ENCODE results near the gene BACE2. TPM values are rescaled to one million over a fixed set of nuclear protein-coding genes. Genes with fewer than 3 reads are reported as not detected.
"Not testable (repeated sequence)": the region's sequence is repeated elsewhere in the genome, so short reads cannot be mapped to it uniquely, and the experiment has no call there.

Gene BACE2
- total RNA-seq, 1 experiment from 2014 or later, result 33.8 TPM

DNA sequence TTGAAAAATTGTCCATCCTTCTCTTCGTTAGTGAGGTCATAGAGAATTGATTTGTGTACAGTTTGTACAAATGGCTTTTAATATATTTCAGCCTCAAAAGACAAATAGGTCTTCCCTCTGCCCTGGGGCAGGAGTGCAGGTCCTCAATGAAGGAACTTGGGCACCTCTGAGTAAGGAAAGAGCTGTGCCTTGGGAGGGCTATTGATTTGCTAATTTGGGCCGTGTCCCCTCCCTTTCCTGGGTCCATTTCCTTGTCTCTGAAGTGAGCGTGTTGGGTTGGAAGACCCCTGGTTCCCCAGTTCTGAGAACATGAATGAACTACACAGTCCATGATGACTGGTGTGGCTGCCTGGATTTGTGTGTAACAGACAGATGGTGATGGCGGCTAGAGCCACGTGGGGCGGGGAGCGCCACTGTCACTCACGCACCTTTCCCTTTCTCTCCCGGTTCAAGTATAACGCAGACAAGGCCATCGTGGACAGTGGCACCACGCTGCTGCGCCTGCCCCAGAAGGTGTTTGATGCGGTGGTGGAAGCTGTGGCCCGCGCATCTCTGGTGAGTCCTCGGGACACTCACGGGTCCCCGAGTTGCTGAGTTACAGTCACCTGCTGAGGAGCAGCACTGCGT, 77.7 kb downstream of the BACE2 start:
- in situ Hi-C loops (cut with HindIII; ENCODE audit: low pct_unique_long_range_greater_than_20kb, low sequenced_read_pairs), result no loop called here
- no peak for DNase-seq (ENCODE audit: low read depth)

DNA sequence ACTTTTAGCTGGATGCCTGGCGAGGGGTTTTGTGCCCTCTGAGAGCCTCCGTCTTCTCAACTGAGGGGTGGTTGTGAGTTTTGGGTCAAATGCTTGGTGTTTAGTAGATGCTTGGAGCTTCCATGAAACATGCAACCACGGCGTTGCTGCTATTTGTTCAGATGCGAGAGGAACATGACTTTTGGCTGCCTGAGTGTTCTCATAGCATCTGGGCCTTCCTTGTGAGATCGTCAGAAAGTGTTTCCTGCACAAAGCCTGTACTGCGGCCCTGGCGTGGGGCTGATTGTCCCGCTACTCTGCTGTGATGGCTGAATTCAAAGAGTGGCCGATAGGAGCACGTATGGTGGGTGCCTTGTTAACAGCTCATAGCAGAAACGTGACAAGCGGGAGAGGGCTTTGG, 78.8 kb downstream of the BACE2 start:
- in situ Hi-C loops (cut with HindIII; ENCODE audit: low pct_unique_long_range_greater_than_20kb, low sequenced_read_pairs), result no loop called here

DNA sequence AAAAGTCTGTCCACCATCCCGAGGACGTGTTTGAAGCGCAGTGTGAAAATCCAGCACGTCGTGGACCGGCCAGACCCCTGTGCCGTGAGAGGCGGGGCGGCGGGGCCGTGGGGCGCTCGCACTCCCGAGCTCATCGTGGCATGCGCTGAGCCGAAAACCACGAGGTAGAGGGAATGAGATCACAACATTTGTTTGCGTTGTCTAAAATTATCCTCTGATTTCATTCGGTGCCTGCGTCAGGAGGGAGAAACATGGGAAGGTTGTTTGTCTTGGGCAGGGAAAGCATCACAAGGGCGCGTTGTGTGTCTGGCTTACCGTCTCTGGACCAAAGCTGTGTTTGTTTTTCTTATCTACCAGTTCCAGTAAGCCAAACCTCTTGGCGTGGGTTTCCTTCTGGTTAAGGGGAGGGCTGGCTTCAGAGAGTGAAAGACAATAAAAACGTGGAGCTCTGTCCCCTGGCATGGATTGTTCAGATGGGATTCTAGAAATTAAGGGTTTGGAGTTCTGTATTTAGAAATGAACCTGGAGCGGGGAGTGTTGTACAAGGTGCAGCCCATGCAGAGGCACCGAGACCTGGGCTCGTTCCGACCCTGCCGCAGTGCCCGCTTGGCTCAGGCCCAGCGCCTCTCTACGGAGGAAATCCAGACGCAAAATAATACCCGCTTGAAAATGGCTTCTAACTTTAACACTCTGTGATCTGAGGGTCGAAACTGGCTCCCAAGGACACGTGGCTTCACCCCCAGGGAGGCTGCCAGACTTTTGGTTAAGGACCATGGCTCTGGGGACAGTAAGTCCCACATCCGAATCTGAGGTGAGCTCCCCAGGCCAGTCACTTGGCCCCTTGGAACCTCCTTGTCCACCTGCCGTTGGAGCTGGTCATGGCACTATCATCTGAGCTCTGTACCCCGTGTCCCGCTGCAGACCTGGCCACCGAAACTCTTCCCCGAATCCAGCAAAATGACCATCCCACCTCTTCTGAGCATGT, 79.9 kb downstream of the BACE2 start:
- in situ Hi-C loops (cut with HindIII; ENCODE audit: low pct_unique_long_range_greater_than_20kb, low sequenced_read_pairs), result no loop called here
- peak; percentile 43 for DNase-seq (ENCODE audit: low read depth)

More for the DNA sequence above, 78.8 kb downstream of the BACE2 start:
- no peak for DNase-seq (ENCODE audit: low read depth)

DNA sequence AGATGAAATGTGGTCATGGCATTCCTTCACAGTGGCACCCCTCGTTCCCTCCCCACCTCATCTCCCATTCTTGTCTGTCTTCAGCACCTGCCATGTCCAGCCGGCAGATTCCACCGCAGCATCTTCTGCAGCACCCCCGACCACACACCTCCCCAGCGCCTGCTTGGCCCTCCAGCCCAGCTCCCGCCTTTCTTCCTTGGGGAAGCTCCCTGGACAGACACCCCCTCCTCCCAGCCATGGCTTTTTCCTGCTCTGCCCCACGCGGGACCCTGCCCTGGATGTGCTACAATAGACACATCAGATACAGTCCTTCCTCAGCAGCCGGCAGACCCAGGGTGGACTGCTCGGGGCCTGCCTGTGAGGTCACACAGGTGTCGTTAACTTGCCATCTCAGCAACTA, 81.5 kb downstream of the BACE2 start:
- in situ Hi-C loops (cut with HindIII; ENCODE audit: low pct_unique_long_range_greater_than_20kb, low sequenced_read_pairs), result no loop called here

DNA sequence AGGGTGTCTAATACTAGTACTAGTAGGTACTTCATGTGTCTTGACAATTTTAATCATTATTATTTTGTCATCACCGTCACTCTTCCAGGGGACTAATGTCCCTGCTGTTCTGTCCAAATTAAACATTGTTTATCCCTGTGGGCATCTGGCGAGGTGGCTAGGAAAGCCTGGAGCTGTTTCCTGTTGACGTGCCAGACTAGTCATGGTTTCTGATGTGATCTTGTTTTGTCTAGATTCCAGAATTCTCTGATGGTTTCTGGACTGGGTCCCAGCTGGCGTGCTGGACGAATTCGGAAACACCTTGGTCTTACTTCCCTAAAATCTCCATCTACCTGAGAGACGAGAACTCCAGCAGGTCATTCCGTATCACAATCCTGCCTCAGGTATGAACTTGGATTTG, 82.6 kb downstream of the BACE2 start:
- no peak for DNase-seq (ENCODE audit: low read depth)
- in situ Hi-C loops (cut with HindIII; ENCODE audit: low pct_unique_long_range_greater_than_20kb, low sequenced_read_pairs), result no loop called here

More for the DNA sequence above, 81.5 kb downstream of the BACE2 start:
- no peak for DNase-seq (ENCODE audit: low read depth)

DNA sequence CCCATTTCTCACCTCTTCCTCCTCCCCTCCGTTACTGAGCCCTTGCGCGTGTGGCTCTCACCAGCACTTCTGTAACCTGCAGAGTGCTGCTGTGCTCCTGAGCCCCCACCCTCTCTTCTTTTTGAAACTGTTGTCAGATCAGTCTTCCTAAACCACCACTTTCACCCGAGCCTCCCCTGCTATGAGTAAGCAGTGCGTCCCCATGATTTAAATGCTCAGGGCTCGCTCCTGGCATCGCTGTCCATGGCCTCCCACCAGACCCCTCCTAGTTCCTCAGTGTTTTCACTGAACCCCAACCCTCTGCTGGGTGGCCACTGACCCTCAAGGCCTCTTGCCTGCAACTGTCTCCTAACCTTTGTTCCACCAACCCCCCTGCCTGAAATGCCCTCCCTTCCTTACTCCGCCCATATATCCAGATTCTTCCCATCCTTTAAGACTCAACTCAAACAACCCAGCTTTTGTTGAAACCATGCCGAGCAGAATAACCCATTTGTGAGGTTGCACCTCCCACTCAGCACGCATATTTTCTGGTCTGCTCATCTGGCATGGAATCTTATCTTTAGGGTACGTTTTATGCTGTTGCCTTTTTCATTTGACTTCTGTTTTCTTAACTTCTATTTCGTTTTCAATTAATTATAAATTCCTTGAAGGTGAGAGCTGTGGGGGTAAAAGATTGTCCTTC, 84.1 kb downstream of the BACE2 start:
- in situ Hi-C loops (cut with HindIII; ENCODE audit: low pct_unique_long_range_greater_than_20kb, low sequenced_read_pairs), result no loop called here
- no peak for DNase-seq (ENCODE audit: low read depth)

DNA sequence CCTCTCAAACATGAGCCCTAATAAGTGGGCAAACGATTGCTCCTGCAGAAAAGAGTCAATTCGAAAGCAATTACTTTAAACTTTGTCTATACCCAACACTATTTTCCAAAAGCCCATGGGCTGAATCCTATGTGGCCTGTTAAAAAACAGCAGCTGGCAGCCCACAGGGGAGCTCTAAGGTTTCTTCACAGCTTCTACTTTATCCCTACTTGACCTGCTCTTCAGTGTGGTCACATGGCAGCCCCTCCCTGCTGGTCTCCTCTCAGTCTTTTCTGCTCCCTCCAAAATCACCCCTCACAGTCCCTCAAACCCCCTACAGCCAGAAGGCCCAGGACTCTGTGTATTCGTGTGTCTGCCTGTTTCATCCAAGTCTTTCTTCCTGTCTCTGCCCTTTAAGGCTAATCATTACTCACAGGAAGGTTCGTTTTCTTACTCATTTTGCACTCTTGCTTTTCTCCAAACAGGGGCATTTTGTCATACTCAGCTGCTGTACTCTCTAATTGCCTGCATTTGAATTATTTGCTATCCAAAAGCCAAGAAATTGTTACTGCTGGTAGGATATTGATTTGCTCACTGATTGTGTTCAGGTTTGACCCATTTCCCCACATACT, 86.2 kb downstream of the BACE2 start:
- in situ Hi-C loops (cut with HindIII; ENCODE audit: low pct_unique_long_range_greater_than_20kb, low sequenced_read_pairs), result no loop called here

DNA sequence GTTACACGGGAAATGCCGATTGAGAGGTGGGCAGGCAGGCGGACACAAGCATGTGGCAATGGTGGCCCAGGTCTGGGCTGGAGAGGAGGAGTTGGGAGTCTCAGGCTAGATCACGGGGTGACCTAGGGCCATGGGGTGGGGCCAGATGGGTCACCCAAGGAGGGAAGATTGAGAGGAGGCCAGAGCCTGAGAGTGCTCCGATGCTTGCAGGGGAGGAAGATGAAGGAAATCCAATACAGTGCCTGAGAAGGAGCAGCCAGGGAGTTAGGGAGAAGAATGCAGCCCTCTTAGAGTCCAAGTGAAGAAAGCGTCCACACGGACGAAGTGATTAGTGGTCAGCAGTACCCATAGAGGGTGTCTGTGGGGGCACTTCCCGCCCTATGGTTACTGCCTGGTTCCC, 87.2 kb downstream of the BACE2 start:
- DNase-seq (ENCODE audit: low read depth), result no peak
- in situ Hi-C loops (cut with HindIII; ENCODE audit: low pct_unique_long_range_greater_than_20kb, low sequenced_read_pairs), result no loop called here

More for the DNA sequence above, 86.2 kb downstream of the BACE2 start:
- DNase-seq (ENCODE audit: low read depth), result no peak

DNA sequence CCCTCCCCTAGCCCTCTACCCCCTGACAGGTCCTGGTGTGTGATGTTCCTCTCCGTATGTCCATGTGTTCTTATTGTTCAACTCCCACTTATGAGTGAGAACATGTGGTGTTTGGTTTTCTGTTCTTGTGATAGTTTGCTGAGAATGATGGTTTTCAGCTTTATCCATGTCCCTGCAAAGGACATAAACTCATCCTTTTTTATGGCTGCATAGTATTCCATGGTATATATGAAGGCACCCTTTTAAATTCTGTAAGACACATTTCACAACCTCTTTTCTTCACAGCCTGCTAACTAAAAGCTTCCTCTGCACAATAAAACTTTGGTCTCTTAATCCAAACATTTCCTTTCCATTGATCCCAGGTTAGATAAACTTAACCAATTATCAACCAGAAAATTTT, 88.3 kb downstream of the BACE2 start:
- DNase-seq (ENCODE audit: low read depth); in situ Hi-C loops (cut with HindIII; ENCODE audit: low pct_unique_long_range_greater_than_20kb, low sequenced_read_pairs): not testable (repeated sequence)

DNA sequence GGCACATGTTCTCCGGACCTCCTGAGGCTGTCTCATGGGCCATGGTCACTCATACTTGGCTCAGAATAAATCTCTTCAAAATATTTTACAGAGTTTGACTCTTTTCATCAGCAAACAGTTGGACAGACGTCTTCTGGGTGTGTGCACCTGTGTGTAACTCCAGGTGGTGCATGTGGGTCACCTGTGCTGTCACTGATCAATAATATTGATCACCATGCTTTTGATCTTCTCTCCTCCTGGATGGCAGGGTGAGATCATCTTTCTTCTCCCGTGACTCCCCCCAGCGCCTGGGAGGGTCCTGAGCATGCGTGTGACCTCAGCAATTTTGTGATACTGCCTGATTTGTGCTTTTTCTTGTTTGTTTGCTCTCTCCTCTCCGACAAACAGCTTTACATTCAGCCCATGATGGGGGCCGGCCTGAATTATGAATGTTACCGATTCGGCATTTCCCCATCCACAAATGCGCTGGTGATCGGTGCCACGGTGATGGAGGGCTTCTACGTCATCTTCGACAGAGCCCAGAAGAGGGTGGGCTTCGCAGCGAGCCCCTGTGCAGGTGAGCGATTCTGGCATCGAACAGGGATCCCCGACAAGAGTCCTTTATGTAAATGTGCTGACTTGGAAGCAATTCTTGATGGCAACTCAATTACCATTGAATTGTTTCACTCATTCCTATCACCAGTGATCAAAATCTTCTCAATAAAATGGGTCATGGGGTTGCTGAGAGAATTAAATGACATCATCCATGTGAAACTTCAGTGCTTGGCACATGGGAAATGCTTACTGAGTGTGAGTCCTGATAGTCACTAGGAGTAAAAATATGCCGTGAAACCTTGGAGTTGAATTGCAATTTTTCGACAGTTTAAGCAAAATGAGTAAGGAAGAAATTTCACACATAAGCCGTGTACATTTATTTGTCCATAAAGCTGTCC, 89.1 kb downstream of the BACE2 start:
- no peak for DNase-seq (ENCODE audit: low read depth)
- in situ Hi-C loops (cut with HindIII; ENCODE audit: low pct_unique_long_range_greater_than_20kb, low sequenced_read_pairs), result no loop called here

DNA sequence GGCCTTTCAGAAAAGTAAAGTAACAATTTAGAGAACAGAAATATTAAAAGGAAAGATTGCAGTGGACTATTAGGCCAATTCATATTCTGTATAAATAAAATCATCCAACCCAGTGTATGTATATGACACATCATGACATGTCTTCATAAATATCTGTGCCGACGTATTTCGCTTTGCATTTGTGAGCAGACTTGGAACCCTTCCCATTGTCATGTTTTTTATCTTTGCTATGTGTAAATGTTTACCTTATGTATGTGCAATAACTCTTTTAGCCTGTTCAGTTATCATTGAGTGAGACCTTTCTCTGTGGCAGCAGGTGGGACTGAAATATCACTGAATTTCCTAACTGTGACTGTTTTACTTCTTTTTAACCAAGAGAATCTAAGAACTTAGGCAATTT, 90.7 kb downstream of the BACE2 start:
- in situ Hi-C loops (cut with HindIII; ENCODE audit: low pct_unique_long_range_greater_than_20kb, low sequenced_read_pairs), result no loop called here
- no peak for DNase-seq (ENCODE audit: low read depth)

DNA sequence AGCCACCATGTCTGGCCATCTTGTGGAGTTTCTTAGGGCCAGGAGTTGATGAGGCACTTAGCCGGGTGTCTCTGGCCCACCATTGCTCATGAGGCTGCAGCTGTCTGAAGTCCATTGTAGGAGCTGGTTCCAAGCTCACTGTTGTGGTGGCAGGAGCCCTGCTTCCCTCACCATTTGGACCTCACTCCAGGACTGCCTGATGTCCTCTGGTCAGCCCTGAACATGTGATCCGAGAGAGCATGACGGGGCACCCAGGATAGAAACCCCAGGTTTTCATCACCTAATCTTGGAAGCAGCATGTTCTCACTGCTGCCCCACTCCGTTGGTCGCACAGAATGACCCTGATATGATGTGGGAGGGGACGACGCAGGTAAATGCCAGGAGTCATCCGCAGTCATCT, 92.5 kb downstream of the BACE2 start:
- no peak for DNase-seq (ENCODE audit: low read depth)
- in situ Hi-C loops (cut with HindIII; ENCODE audit: low pct_unique_long_range_greater_than_20kb, low sequenced_read_pairs), result no loop called here

DNA sequence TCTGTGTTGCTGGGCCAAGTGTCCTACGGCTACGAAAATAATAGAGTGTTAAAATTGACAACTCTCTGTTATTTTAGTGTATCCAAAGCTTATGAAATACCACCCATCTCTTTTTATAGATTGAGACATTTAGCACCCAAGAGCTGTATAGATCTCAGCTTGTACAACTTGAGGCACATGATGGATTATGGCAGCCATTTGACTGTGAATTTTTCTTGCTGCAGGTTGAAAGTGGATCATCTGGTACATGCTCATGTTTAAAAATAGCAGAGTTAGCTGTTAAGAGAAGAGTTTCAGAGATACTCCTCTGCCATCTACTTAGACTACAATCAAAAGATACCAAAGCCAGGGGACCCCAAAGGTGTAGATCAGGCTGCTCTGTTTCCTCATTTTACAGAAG, 99.4 kb downstream of the BACE2 start:
- in situ Hi-C loops (cut with HindIII; ENCODE audit: low pct_unique_long_range_greater_than_20kb, low sequenced_read_pairs), result no loop called here

DNA sequence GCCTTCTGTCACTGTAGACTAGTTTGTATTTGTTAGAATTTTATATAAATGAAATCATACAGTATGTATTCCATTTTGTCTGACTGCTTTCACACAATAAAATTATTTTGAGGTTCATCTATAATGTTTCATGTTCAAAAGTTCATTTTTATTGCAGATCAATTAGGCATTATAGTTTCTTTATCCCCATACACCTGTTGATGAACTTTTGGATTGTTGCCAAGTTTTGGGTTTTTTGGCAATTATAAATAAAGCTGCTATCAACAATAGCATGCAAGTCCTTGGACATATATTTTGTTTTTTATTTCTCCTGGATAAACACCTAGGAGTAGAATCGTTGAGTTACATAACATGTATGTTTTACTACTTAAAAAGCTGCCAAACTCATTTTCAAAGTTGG, 101.6 kb downstream of the BACE2 start:
- in situ Hi-C loops (cut with HindIII; ENCODE audit: low pct_unique_long_range_greater_than_20kb, low sequenced_read_pairs), result no loop called here
- no peak for DNase-seq (ENCODE audit: low read depth)

More for the DNA sequence above, 99.4 kb downstream of the BACE2 start:
- DNase-seq (ENCODE audit: low read depth), result no peak

DNA sequence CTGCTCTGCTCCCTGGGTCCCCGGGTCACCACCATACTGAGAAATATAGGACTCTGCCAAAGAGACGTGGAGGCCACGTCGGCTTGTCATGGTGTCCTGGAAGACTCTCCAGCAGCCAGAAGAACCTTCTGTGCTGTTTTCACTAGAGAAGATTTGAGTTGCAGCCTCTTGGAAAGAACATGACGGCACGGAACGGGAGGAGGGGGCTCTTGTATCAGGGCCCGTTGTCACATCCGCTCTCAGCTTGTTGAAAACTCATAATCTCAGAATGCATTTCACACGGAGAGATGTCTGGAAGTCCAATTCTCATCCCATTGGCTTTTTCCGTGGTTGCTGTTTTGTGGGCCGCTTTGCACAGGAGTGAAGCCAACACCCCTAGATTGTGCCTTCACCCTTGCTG, 109.2 kb downstream of the BACE2 start:
- no peak for DNase-seq (ENCODE audit: low read depth)
- in situ Hi-C loops (cut with HindIII; ENCODE audit: low pct_unique_long_range_greater_than_20kb, low sequenced_read_pairs), result no loop called here

DNA sequence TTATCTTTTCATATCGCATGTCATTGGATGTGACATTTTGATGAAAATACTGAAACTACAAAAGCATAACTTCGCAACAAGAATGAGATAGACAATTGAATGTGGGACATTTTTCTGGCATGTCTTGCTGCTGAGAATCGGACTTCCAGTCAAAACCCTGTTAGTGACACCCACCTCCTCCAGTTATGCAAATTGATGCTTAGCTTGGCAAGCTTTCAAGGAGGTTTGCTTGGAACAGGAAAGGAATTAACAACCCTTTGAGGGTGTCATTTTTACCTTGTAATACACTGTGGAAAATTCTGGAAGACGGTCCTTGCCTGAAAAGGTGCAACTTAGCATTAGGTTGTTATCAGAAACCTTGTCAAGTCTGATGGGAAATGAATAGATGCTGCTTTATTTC, 109.9 kb downstream of the BACE2 start:
- in situ Hi-C loops (cut with HindIII; ENCODE audit: low pct_unique_long_range_greater_than_20kb, low sequenced_read_pairs), result no loop called here
- no peak for DNase-seq (ENCODE audit: low read depth)

DNA sequence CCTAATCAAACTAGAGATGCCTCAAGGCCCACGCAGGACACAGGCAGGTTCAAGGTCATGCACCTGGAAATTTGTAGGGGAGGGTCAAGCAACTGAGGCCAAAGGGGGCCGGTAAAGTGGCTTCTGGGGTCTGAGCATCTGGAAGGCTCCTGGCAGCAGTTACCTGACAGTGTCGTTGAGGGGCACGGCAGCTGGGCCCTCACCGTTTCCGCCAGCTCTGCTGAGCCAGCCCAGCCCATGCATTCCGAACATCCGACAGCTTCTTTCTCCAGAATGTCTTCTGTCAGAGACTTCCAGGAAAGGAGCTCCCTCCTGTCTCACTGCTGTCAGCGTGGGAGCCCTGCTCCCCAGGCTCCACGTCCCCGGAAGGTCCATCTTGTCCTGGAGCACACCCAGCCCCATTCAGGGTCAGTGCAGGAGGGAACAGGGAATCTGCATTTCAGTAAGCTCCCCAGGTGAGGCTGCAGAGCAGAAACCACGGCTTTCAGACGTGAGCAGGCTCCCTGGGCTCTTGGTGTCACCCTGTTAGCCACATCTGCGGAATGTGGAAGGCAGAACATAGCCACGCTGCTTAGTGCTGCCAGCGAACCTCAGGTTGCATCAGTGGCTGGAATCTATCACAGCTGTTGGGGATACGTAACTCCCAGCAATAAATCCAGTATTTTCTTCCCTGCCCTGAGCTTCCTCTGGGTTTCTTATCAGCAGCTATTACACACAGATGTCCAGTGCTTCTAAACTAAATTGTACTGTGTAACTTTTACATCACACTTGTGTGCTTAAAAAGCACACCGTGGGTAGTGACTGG, 112.4 kb downstream of the BACE2 start:
- in situ Hi-C loops (cut with HindIII; ENCODE audit: low pct_unique_long_range_greater_than_20kb, low sequenced_read_pairs), result no loop called here
- no peak for DNase-seq (ENCODE audit: low read depth)

All from Caki2 (cell line).